Measurements from ENCODE around the gene THBS2.
A peak's percentile ranks its signal among the peaks of the same experiment; 100 is the strongest.

THBS2 gene

GRCh38 chr6:169225887-169226286 lies 27.8 kb downstream of the THBS2 start:
- WGBS = 91% methylated on average over 10 of the region's 11 CpGs
- DNase-seq = no peak
- no peak overlapping the region for H3K18ac ChIP-seq (ENCODE audit: low read depth in 1 of 2, low read length in 2 of 2)
- no peak overlapping the region for H2AK5ac ChIP-seq (ENCODE audit: low read length, severe bottlenecking)
- no peak overlapping the region for H2BK12ac ChIP-seq (ENCODE audit: low read length in 2 of 2)
- peaks cover 64 to 100% of the 10 kb centered on the region in 2 experiments for H3K36me3 ChIP-seq (ENCODE audit: control insufficient read depth in 1 of 2, insufficient read depth in 2 of 2, low read depth in 1 of 2, low read length in 2 of 2)
- H3K27me3 ChIP-seq (ENCODE audit: control insufficient read depth in 1 of 2, insufficient read depth in 1 of 2, low read length in 2 of 2) = no peaks in the 10 kb centered on the region
- H2BK120ac ChIP-seq (ENCODE audit: low read depth, low read length) = no peak overlapping the region
- peaks cover 5% of the 10 kb centered on the region for H3K9me3 ChIP-seq (ENCODE audit: control insufficient read depth, low read length)
- H3K23ac ChIP-seq (ENCODE audit: low read length in 2 of 2) = no peak overlapping the region
- H3K79me1 ChIP-seq (replicated peaks; ENCODE audit: low read length, poor library complexity, severe bottlenecking) = no peaks in the 10 kb centered on the region
- no peak overlapping the region for H3K4ac ChIP-seq (ENCODE audit: low read depth in 1 of 2, low read length in 2 of 2)
- H3K4me1 ChIP-seq (ENCODE audit: control insufficient read depth, insufficient read depth, low read depth, low read length) = peaks cover 2% of the 10 kb centered on the region
- H3K4me2 ChIP-seq (ENCODE audit: low read length, poor library complexity, severe bottlenecking) = no peak overlapping the region
- no peak overlapping the region for H2BK15ac ChIP-seq (ENCODE audit: low read depth, poor library complexity, severe bottlenecking)
- no peak overlapping the region for H3K9ac ChIP-seq (ENCODE audit: low read length)
- H3K14ac ChIP-seq (ENCODE audit: low read length in 2 of 2) = peak overlapping the region in 1 of 2 experiments; percentile 29
- H4K91ac ChIP-seq (ENCODE audit: low read length) = no peak overlapping the region
- no peak overlapping the region for H2BK5ac ChIP-seq (ENCODE audit: low read depth, low read length, poor library complexity, severe bottlenecking)
- no peak overlapping the region for H2AFZ ChIP-seq (ENCODE audit: low read depth, low read length)
- H4K8ac ChIP-seq (ENCODE audit: low read length) = no peak overlapping the region
- no peak overlapping the region for H3K4me3 ChIP-seq (ENCODE audit: insufficient read depth in 1 of 2, low read depth in 1 of 2, low read length in 2 of 2)
- H3K27ac ChIP-seq (ENCODE audit: low read length, poor library complexity, severe bottlenecking) = no peak overlapping the region

DNA sequence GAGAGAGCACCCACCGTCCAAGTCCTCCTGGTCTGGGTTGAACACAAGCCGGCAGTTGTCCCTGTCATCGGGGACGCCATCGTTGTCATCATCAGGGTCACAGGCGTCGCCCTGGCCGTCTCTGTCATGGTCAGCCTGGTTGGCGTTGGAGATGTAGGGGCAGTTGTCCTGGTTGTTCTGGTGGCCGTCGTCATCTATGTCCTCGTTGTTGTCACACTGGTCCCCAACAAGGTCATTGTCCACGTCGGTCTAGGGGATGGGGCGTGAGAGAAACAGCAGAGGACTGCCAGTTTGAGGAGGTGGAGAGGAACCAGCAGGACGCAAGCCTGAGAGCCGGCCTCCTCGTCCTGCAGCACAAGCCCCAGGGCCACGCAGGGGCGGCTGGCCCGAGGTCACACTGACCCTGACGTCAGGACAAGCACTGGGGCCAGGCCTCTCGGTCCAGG lies 28.5 kb downstream of the THBS2 start:
- peaks cover 68 to 100% of the 10 kb centered on the region in 2 experiments for H3K36me3 ChIP-seq (ENCODE audit: control insufficient read depth in 1 of 2, insufficient read depth in 2 of 2, low read depth in 1 of 2, low read length in 2 of 2)
- no peak overlapping the region for H3K4me3 ChIP-seq (ENCODE audit: insufficient read depth in 1 of 2, low read depth in 1 of 2, low read length in 2 of 2)
- peak overlapping the region; percentile 1 for H3K9ac ChIP-seq (ENCODE audit: low read length)
- no peak overlapping the region for H4K91ac ChIP-seq (ENCODE audit: low read length)
- H3K4me2 ChIP-seq (ENCODE audit: low read length, poor library complexity, severe bottlenecking) = no peak overlapping the region
- no peak overlapping the region for H2AFZ ChIP-seq (ENCODE audit: low read depth, low read length)
- H3K27me3 ChIP-seq (ENCODE audit: control insufficient read depth in 1 of 2, insufficient read depth in 1 of 2, low read length in 2 of 2) = no peaks in the 10 kb centered on the region
- WGBS = 85% methylated on average over 23 of the region's 23 CpGs
- DNase-seq = no peak
- no peak overlapping the region for H4K8ac ChIP-seq (ENCODE audit: low read length)
- peaks cover 5% of the 10 kb centered on the region for H3K9me3 ChIP-seq (ENCODE audit: control insufficient read depth, low read length)
- no peak overlapping the region for H2BK15ac ChIP-seq (ENCODE audit: low read depth, poor library complexity, severe bottlenecking)
- H2BK12ac ChIP-seq (ENCODE audit: low read length in 2 of 2) = no peak overlapping the region
- H2BK5ac ChIP-seq (ENCODE audit: low read depth, low read length, poor library complexity, severe bottlenecking) = no peak overlapping the region
- H2AK5ac ChIP-seq (ENCODE audit: low read length, severe bottlenecking) = no peak overlapping the region
- H3K14ac ChIP-seq (ENCODE audit: low read length in 2 of 2) = no peak overlapping the region
- H3K79me1 ChIP-seq (replicated peaks; ENCODE audit: low read length, poor library complexity, severe bottlenecking) = no peaks in the 10 kb centered on the region
- H3K23ac ChIP-seq (ENCODE audit: low read length in 2 of 2) = no peak overlapping the region
- no peak overlapping the region for H3K18ac ChIP-seq (ENCODE audit: low read depth in 1 of 2, low read length in 2 of 2)
- H2BK120ac ChIP-seq (ENCODE audit: low read depth, low read length) = no peak overlapping the region
- H3K27ac ChIP-seq (ENCODE audit: low read length, poor library complexity, severe bottlenecking) = no peak overlapping the region
- no peak overlapping the region for H3K4ac ChIP-seq (ENCODE audit: low read depth in 1 of 2, low read length in 2 of 2)
- H3K4me1 ChIP-seq (ENCODE audit: control insufficient read depth, insufficient read depth, low read depth, low read length) = peaks cover 2% of the 10 kb centered on the region

DNA sequence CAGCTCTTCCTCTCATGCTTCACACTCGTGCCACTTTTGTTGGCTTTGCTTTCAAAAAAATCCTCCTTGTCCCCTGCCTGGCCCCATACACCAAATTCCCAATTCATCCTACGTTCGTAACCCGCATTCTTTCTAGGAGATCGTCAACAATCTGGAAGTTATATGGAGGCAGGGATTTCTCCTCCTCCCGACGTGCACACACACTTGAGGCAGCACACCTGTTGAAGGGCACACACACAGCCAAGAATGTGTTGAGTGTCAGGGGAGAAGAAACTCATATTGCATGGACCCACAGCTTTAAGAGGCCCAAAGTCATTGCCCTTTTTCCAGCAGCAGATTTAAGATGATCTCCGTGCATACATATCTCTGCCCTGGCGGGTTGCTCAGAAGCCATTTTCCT lies 28.9 kb downstream of the THBS2 start:
- no peaks in the 10 kb centered on the region for H3K79me1 ChIP-seq (replicated peaks; ENCODE audit: low read length, poor library complexity, severe bottlenecking)
- no peaks in the 10 kb centered on the region for H3K27me3 ChIP-seq (ENCODE audit: control insufficient read depth in 1 of 2, insufficient read depth in 1 of 2, low read length in 2 of 2)
- no peak overlapping the region for H2BK15ac ChIP-seq (ENCODE audit: low read depth, poor library complexity, severe bottlenecking)
- WGBS = 93% methylated on average over 9 of the region's 9 CpGs
- no peak overlapping the region for H3K23ac ChIP-seq (ENCODE audit: low read length in 2 of 2)
- no peak overlapping the region for H2BK120ac ChIP-seq (ENCODE audit: low read depth, low read length)
- H4K91ac ChIP-seq (ENCODE audit: low read length) = no peak overlapping the region
- no peak for DNase-seq
- no peak overlapping the region for H2BK12ac ChIP-seq (ENCODE audit: low read length in 2 of 2)
- H3K27ac ChIP-seq (ENCODE audit: low read length, poor library complexity, severe bottlenecking) = no peak overlapping the region
- H3K36me3 ChIP-seq (ENCODE audit: control insufficient read depth in 1 of 2, insufficient read depth in 2 of 2, low read depth in 1 of 2, low read length in 2 of 2) = peaks cover 71 to 100% of the 10 kb centered on the region in 2 experiments
- H3K4me2 ChIP-seq (ENCODE audit: low read length, poor library complexity, severe bottlenecking) = no peak overlapping the region
- H2AFZ ChIP-seq (ENCODE audit: low read depth, low read length) = no peak overlapping the region
- peaks cover 5% of the 10 kb centered on the region for H3K9me3 ChIP-seq (ENCODE audit: control insufficient read depth, low read length)
- H3K18ac ChIP-seq (ENCODE audit: low read depth in 1 of 2, low read length in 2 of 2) = no peak overlapping the region
- H2BK5ac ChIP-seq (ENCODE audit: low read depth, low read length, poor library complexity, severe bottlenecking) = no peak overlapping the region
- no peak overlapping the region for H3K4ac ChIP-seq (ENCODE audit: low read depth in 1 of 2, low read length in 2 of 2)
- H4K8ac ChIP-seq (ENCODE audit: low read length) = no peak overlapping the region
- peak overlapping the region; percentile 57 for H3K9ac ChIP-seq (ENCODE audit: low read length)
- no peak overlapping the region for H3K4me3 ChIP-seq (ENCODE audit: insufficient read depth in 1 of 2, low read depth in 1 of 2, low read length in 2 of 2)
- no peak overlapping the region for H3K14ac ChIP-seq (ENCODE audit: low read length in 2 of 2)
- peaks cover 2% of the 10 kb centered on the region for H3K4me1 ChIP-seq (ENCODE audit: control insufficient read depth, insufficient read depth, low read depth, low read length)
- H2AK5ac ChIP-seq (ENCODE audit: low read length, severe bottlenecking) = no peak overlapping the region

GRCh38 chr6:169224185-169224695 lies 29.4 kb downstream of the THBS2 start:
- Histone ChIP-seq H2BK15ac (ENCODE audit: low read depth, poor library complexity, severe bottlenecking) (no peak overlapping the region), H2BK120ac (ENCODE audit: low read depth, low read length) (no peak overlapping the region), H2AFZ (ENCODE audit: low read depth, low read length) (no peak overlapping the region), H2BK12ac (ENCODE audit: low read length in 2 of 2) (no peak overlapping the region), H2AK5ac (ENCODE audit: low read length, severe bottlenecking) (no peak overlapping the region), H3K9me3 (ENCODE audit: control insufficient read depth, low read length) (peaks cover 5% of the 10 kb centered on the region), H3K4me3 (ENCODE audit: insufficient read depth in 1 of 2, low read depth in 1 of 2, low read length in 2 of 2) (no peak overlapping the region), H4K91ac (ENCODE audit: low read length) (no peak overlapping the region), H3K79me1 (replicated peaks; ENCODE audit: low read length, poor library complexity, severe bottlenecking) (no peaks in the 10 kb centered on the region), H3K14ac (ENCODE audit: low read length in 2 of 2) (no peak overlapping the region), H3K27ac (ENCODE audit: low read length, poor library complexity, severe bottlenecking) (no peak overlapping the region), H4K8ac (ENCODE audit: low read length) (no peak overlapping the region), H3K9ac (ENCODE audit: low read length) (peak overlapping the region; percentile 57), H3K27me3 (ENCODE audit: control insufficient read depth in 1 of 2, insufficient read depth in 1 of 2, low read length in 2 of 2) (no peaks in the 10 kb centered on the region), H2BK5ac (ENCODE audit: low read depth, low read length, poor library complexity, severe bottlenecking) (no peak overlapping the region), H3K36me3 (ENCODE audit: control insufficient read depth in 1 of 2, insufficient read depth in 2 of 2, low read depth in 1 of 2, low read length in 2 of 2) (peaks cover 66 to 100% of the 10 kb centered on the region in 2 experiments), H3K4me1 (ENCODE audit: control insufficient read depth, insufficient read depth, low read depth, low read length) (peaks cover 2% of the 10 kb centered on the region), H3K4ac (ENCODE audit: low read depth in 1 of 2, low read length in 2 of 2) (no peak overlapping the region), H3K4me2 (ENCODE audit: low read length, poor library complexity, severe bottlenecking) (no peak overlapping the region), H3K23ac (ENCODE audit: low read length in 2 of 2) (no peak overlapping the region), H3K18ac (ENCODE audit: low read depth in 1 of 2, low read length in 2 of 2) (no peak overlapping the region)
- no peak for DNase-seq
- WGBS = 68% methylated on average over 10 of the region's 10 CpGs
